ENCODE measurements around the gene TMEM219. TPM values are rescaled to one million over a fixed set of nuclear protein-coding genes. Genes with fewer than 3 reads are reported as not detected.

TMEM219 gene
- total and polyA plus RNA-seq, 10 of the 15 experiments (the other 5 are each of a cell fraction or from before 2014, with no cell fraction given) = 33.6 to 74.6 (median 56.5) TPM

- SMC1A ChIA-PET (ENCODE audit: uncharacterized antibody, unreplicated experiment) = no interaction called here
- Histone ChIP-seq H3K79me2 (ENCODE audit: control insufficient read depth, insufficient read depth, low read length) (peaks cover 13% of the 10 kb centered on the region), H3K36me3 (ENCODE audit: control insufficient read depth in 2 of 2, insufficient read depth in 2 of 2, low read length in 1 of 2) (peaks cover 0 to 9% of the 10 kb centered on the region in 2 experiments; a peak in 3 of 4 replicates), H2AFZ (ENCODE audit: control insufficient read depth, low read depth, low read length) (no peak overlapping the region), H3K9ac (ENCODE audit: control insufficient read depth, insufficient read depth, low read length) (no peak overlapping the region), H4K20me1 (ENCODE audit: control insufficient read depth, insufficient read depth) (no peaks in the 10 kb centered on the region), H3K9me3 (replicated peaks; ENCODE audit: control insufficient read depth, insufficient read depth, low read length) (no peaks in the 10 kb centered on the region), H3K4me1 (ENCODE audit: control insufficient read depth, insufficient read depth, low read length) (peaks cover 11% of the 10 kb centered on the region), H3K27me3 (replicated peaks in 1 of 2; ENCODE audit: control insufficient read depth in 2 of 2, insufficient read depth in 2 of 2, low read length in 1 of 2) (no peaks in the 10 kb centered on the region), H3K27ac (ENCODE audit: control insufficient read depth, insufficient read depth) (no peak overlapping the region), H3K4me3 (no peak overlapping the region), H3K4me2 (ENCODE audit: control insufficient read depth, insufficient read depth) (no peak overlapping the region)
- WGBS (ENCODE audit: insufficient coverage, insufficient replicate concordance, low lambda C conversion rate, missing lambda C conversion rate) = 92% methylated on average over 2 of the region's 2 CpGs
- no peak for FAIRE-seq
- RAD21 ChIA-PET (ENCODE audit: unreplicated experiment) = no interaction called here
- CTCF ChIA-PET = no interaction called here
- no TSS peak for BruUV-seq (replicated peaks)
- in situ Hi-C loops (cut with MboI) (no loop called here), intact Hi-C loops (cut with micrococcal nuclease; ENCODE audit: unreplicated experiment) (loop anchor here (10.0 kb wide), 1 partner anchor 58 kb away; the partner anchor contains the start of gene CDIPT)
- POLR2A ChIA-PET = interaction anchor here (0.6 to 0.8 kb wide), 2 partner anchors 14 to 162 kb away, joined by 3 read pairs; no protein-coding TSS in a partner anchor
- no peak for ATAC-seq
- no peak for DNase-seq (ENCODE audit: low read depth, low spot score)
- no peak for TF ChIP-seq ATF2 (IDR thresholded peaks at IDR 0.05; ENCODE audit: low read length)
- no peak for TF ChIP-seq CTCF (IDR thresholded peaks at IDR 0.05 in 2 of 3, conservative IDR thresholded peaks at IDR 0.05 in 1 of 3; ENCODE audit: control insufficient read depth in 2 of 3, extremely low read depth in 1 of 3, insufficient read depth in 1 of 3, low read depth in 3 of 3, low read length in 3 of 3)
- TF ChIP-seq TARDBP (IDR thresholded peaks at IDR 0.05; ENCODE audit: borderline replicate concordance) = no peak
- no peak for TF ChIP-seq SMC3 (IDR thresholded peaks at IDR 0.05; ENCODE audit: borderline replicate concordance, low read length)
- no peak for TF ChIP-seq RUNX3 (IDR thresholded peaks at IDR 0.05; ENCODE audit: low read length)
- no peak for TF ChIP-seq TBL1XR1 (IDR thresholded peaks at IDR 0.05; ENCODE audit: low read depth, low read length)
- no peak for TF ChIP-seq MLLT1 (IDR thresholded peaks at IDR 0.05)
- no peak for TF ChIP-seq ZNF622 (IDR thresholded peaks at IDR 0.05)
- no peak for TF ChIP-seq CEBPB (IDR thresholded peaks at IDR 0.05; ENCODE audit: borderline replicate concordance in 1 of 2, low read depth in 2 of 2, low read length in 2 of 2)
- no peak for TF ChIP-seq ZBTB11 (CRISPR knock-in tag; IDR thresholded peaks at IDR 0.05)
- TF ChIP-seq BACH1 (IDR thresholded peaks at IDR 0.05; ENCODE audit: borderline replicate concordance) = no peak
- no peak for TF ChIP-seq ZBTB40 (IDR thresholded peaks at IDR 0.05; ENCODE audit: borderline replicate concordance)
Measured at GRCh38 chr16:29922326-29922725, 39.6 kb upstream of the TMEM219 start.

Data from GM12878 (cell line).